Activated CD8-positive, alpha-beta memory T cell treated with anti-CD3 and anti-CD28 coated beads, Interleukin-2, amount 10 ng/mL, durations not matched to agents 7 days and 5 days (primary cell): ENCODE data around the gene GALNT18. TPM values are rescaled to one million over a fixed set of nuclear protein-coding genes. Genes with fewer than 3 reads are reported as not detected.

Experiments used
- ATAC-seq: fragments of 150-1000 bp; cut with Tn5 transposase; one replicate; pipeline ENCODE4 v1.10.0; 2021; ENCODE audit warnings: moderate library complexity
- CTCF ChIA-PET: fragments of 350-600 bp; sonication (Branson Sonifier 250); formaldehyde crosslinking; loops from one replicate; lab custom pipeline; 2021; ENCODE audit warnings: antibody characterized with exemption; lab: Charles Lee
- DNase-seq: peaks from one replicate; pipeline ENCODE4 v3.0.0-alpha.2; 2020
- H3K27ac Mint-ChIP-seq: one replicate; pipeline ENCODE4 v1.8.0; 2021; ENCODE audit warnings: mild to moderate bottlenecking, mixed read lengths
- H3K27me3 Mint-ChIP-seq: one replicate; pipeline ENCODE4 v1.8.0; 2021; ENCODE audit warnings: mixed read lengths
- H3K36me3 Mint-ChIP-seq: one replicate; pipeline ENCODE4 v1.8.0; 2021; ENCODE audit warnings: mild to moderate bottlenecking, mixed read lengths
- H3K4me1 Mint-ChIP-seq: one replicate; pipeline ENCODE4 v1.8.0; 2021; ENCODE audit warnings: mixed read lengths
- H3K4me3 Mint-ChIP-seq: one replicate; pipeline ENCODE4 v1.8.0; 2021; ENCODE audit warnings: mild to moderate bottlenecking, moderate library complexity, mixed read lengths
- H3K9me3 Mint-ChIP-seq: one replicate; pipeline ENCODE4 v1.8.0; 2022; ENCODE audit warnings: low read depth, mixed read lengths
- total RNA-seq, 2 experiments: library from RNA; stranded (reverse); gene quantifications; one replicate each; pipeline ENCODE4 v1.2.3, GENCODE V29; 2021

Gene GALNT18
- total RNA-seq, 2 experiments from 2014 or later, result 0.32 to 0.70 TPM

GRCh38 chr11:11478687-11479086 is 143.1 kb downstream of the GALNT18 start:
- H3K9me3 Mint-ChIP-seq, result no peaks in the 10 kb centered on the region
- H3K27me3 Mint-ChIP-seq, result peaks cover 18% of the 10 kb centered on the region
- H3K4me1 Mint-ChIP-seq, result no peaks in the 10 kb centered on the region
- no peak overlapping the region for H3K27ac Mint-ChIP-seq
- no peak for ATAC-seq
- DNase-seq, result no peak
- CTCF ChIA-PET, result no interaction called here
- H3K36me3 Mint-ChIP-seq, result no peaks in the 10 kb centered on the region
- H3K4me3 Mint-ChIP-seq, result no peak overlapping the region

- ATAC-seq, result no peak
- no peaks in the 10 kb centered on the region for H3K4me1 Mint-ChIP-seq
- H3K27me3 Mint-ChIP-seq, result peaks cover 18% of the 10 kb centered on the region
- no peak overlapping the region for H3K27ac Mint-ChIP-seq
- no peaks in the 10 kb centered on the region for H3K9me3 Mint-ChIP-seq
- DNase-seq, result no peak
- H3K36me3 Mint-ChIP-seq, result no peaks in the 10 kb centered on the region
- CTCF ChIA-PET, result no interaction called here
- no peak overlapping the region for H3K4me3 Mint-ChIP-seq
Observed at GRCh38 chr11:11477695-11478420, 143.9 kb downstream of the GALNT18 start.

GRCh38 chr11:11476971-11477645 is 144.7 kb downstream of the GALNT18 start:
- no peak overlapping the region for H3K4me3 Mint-ChIP-seq
- peaks cover 18% of the 10 kb centered on the region for H3K27me3 Mint-ChIP-seq
- DNase-seq (no peak), ATAC-seq (no peak)
- no peaks in the 10 kb centered on the region for H3K9me3 Mint-ChIP-seq
- no peaks in the 10 kb centered on the region for H3K4me1 Mint-ChIP-seq
- CTCF ChIA-PET, result no interaction called here
- H3K27ac Mint-ChIP-seq, result no peak overlapping the region
- H3K36me3 Mint-ChIP-seq, result no peaks in the 10 kb centered on the region

- Mint-ChIP-seq H3K27ac (no peak overlapping the region), H3K4me3 (no peak overlapping the region), H3K4me1 (no peaks in the 10 kb centered on the region), H3K27me3 (peaks cover 18% of the 10 kb centered on the region), H3K36me3 (no peaks in the 10 kb centered on the region), H3K9me3 (no peaks in the 10 kb centered on the region)
- CTCF ChIA-PET, result no interaction called here
- DNase-seq, result no peak
- ATAC-seq, result no peak
Observed at GRCh38 chr11:11476499-11476898, 145.3 kb downstream of the GALNT18 start.

- Mint-ChIP-seq H3K27ac (no peak overlapping the region), H3K27me3 (peaks cover 11% of the 10 kb centered on the region), H3K36me3 (no peaks in the 10 kb centered on the region), H3K9me3 (no peaks in the 10 kb centered on the region), H3K4me1 (no peaks in the 10 kb centered on the region), H3K4me3 (no peak overlapping the region)
- ATAC-seq (no peak), DNase-seq (no peak)
- CTCF ChIA-PET, result no interaction called here
Observed at GRCh38 chr11:11472106-11472505, 149.7 kb downstream of the GALNT18 start.

- no peak overlapping the region for H3K27ac Mint-ChIP-seq
- ATAC-seq, result no peak
- no peaks in the 10 kb centered on the region for H3K4me1 Mint-ChIP-seq
- DNase-seq, result no peak
- H3K27me3 Mint-ChIP-seq, result peaks cover 7% of the 10 kb centered on the region
- H3K4me3 Mint-ChIP-seq, result no peak overlapping the region
- CTCF ChIA-PET, result no interaction called here
- H3K36me3 Mint-ChIP-seq, result no peaks in the 10 kb centered on the region
- no peaks in the 10 kb centered on the region for H3K9me3 Mint-ChIP-seq
Observed at GRCh38 chr11:11471201-11471600, 150.6 kb downstream of the GALNT18 start.

GRCh38 chr11:11468954-11469353 is 152.9 kb downstream of the GALNT18 start:
- Mint-ChIP-seq H3K4me3 (no peak overlapping the region), H3K9me3 (no peaks in the 10 kb centered on the region), H3K27ac (no peak overlapping the region), H3K27me3 (peaks cover 1% of the 10 kb centered on the region), H3K36me3 (no peaks in the 10 kb centered on the region), H3K4me1 (no peaks in the 10 kb centered on the region)
- DNase-seq, result no peak
- ATAC-seq, result no peak
- CTCF ChIA-PET, result no interaction called here

GRCh38 chr11:11467312-11467711 is 154.5 kb downstream of the GALNT18 start:
- no peaks in the 10 kb centered on the region for H3K27me3 Mint-ChIP-seq
- DNase-seq (no peak), ATAC-seq (no peak)
- H3K27ac Mint-ChIP-seq, result no peak overlapping the region
- no peaks in the 10 kb centered on the region for H3K36me3 Mint-ChIP-seq
- no peaks in the 10 kb centered on the region for H3K4me1 Mint-ChIP-seq
- CTCF ChIA-PET, result no interaction called here
- H3K9me3 Mint-ChIP-seq, result no peaks in the 10 kb centered on the region
- H3K4me3 Mint-ChIP-seq, result no peak overlapping the region

GRCh38 chr11:11464555-11464954 is 157.2 kb downstream of the GALNT18 start:
- no peaks in the 10 kb centered on the region for H3K4me1 Mint-ChIP-seq
- ATAC-seq (no peak), DNase-seq (no peak)
- no peaks in the 10 kb centered on the region for H3K36me3 Mint-ChIP-seq
- no peaks in the 10 kb centered on the region for H3K27me3 Mint-ChIP-seq
- CTCF ChIA-PET, result no interaction called here
- no peaks in the 10 kb centered on the region for H3K9me3 Mint-ChIP-seq
- no peak overlapping the region for H3K27ac Mint-ChIP-seq
- H3K4me3 Mint-ChIP-seq, result no peak overlapping the region

- Mint-ChIP-seq H3K4me1 (no peaks in the 10 kb centered on the region), H3K27ac (no peak overlapping the region), H3K27me3 (no peaks in the 10 kb centered on the region), H3K9me3 (no peaks in the 10 kb centered on the region), H3K36me3 (no peaks in the 10 kb centered on the region), H3K4me3 (no peak overlapping the region)
- DNase-seq, result no peak
- CTCF ChIA-PET, result no interaction called here
- ATAC-seq, result no peak
Observed at GRCh38 chr11:11463405-11463804, 158.4 kb downstream of the GALNT18 start.

GRCh38 chr11:11461473-11461872 is 160.3 kb downstream of the GALNT18 start:
- H3K27me3 Mint-ChIP-seq, result no peaks in the 10 kb centered on the region

GRCh38 chr11:11459578-11459977 is 162.2 kb downstream of the GALNT18 start:
- ATAC-seq (no peak), DNase-seq (no peak)
- CTCF ChIA-PET, result no interaction called here
- H3K36me3 Mint-ChIP-seq, result no peaks in the 10 kb centered on the region
- H3K4me1 Mint-ChIP-seq, result no peaks in the 10 kb centered on the region
- H3K9me3 Mint-ChIP-seq, result no peaks in the 10 kb centered on the region
- H3K27ac Mint-ChIP-seq, result no peak overlapping the region
- no peak overlapping the region for H3K4me3 Mint-ChIP-seq
- H3K27me3 Mint-ChIP-seq, result no peaks in the 10 kb centered on the region

More at GRCh38 chr11:11461473-11461872, 160.3 kb downstream of the GALNT18 start:
- no peak overlapping the region for H3K4me3 Mint-ChIP-seq
- no peak for DNase-seq
- H3K4me1 Mint-ChIP-seq, result no peaks in the 10 kb centered on the region
- no peak for ATAC-seq
- H3K27ac Mint-ChIP-seq, result no peak overlapping the region
- no peaks in the 10 kb centered on the region for H3K36me3 Mint-ChIP-seq
- H3K9me3 Mint-ChIP-seq, result no peaks in the 10 kb centered on the region
- CTCF ChIA-PET, result no interaction called here

GRCh38 chr11:11458485-11458884 is 163.3 kb downstream of the GALNT18 start:
- H3K27me3 Mint-ChIP-seq, result no peaks in the 10 kb centered on the region
- H3K9me3 Mint-ChIP-seq, result no peaks in the 10 kb centered on the region
- CTCF ChIA-PET, result no interaction called here

GRCh38 chr11:11458001-11458400 is 163.8 kb downstream of the GALNT18 start:
- no peaks in the 10 kb centered on the region for H3K27me3 Mint-ChIP-seq
- H3K4me1 Mint-ChIP-seq, result no peaks in the 10 kb centered on the region
- H3K27ac Mint-ChIP-seq, result no peak overlapping the region
- no peaks in the 10 kb centered on the region for H3K9me3 Mint-ChIP-seq
- CTCF ChIA-PET, result no interaction called here
- no peak overlapping the region for H3K4me3 Mint-ChIP-seq
- no peaks in the 10 kb centered on the region for H3K36me3 Mint-ChIP-seq
- ATAC-seq, result no peak
- no peak for DNase-seq

More at GRCh38 chr11:11458485-11458884, 163.3 kb downstream of the GALNT18 start:
- Mint-ChIP-seq H3K36me3 (no peaks in the 10 kb centered on the region), H3K4me1 (no peaks in the 10 kb centered on the region), H3K27ac (no peak overlapping the region), H3K4me3 (no peak overlapping the region)
- ATAC-seq (no peak), DNase-seq (no peak)
